Caco-2 (cell line): ENCODE results near the gene SLC5A2. TPM values are rescaled to one million over a fixed set of nuclear protein-coding genes. Genes with fewer than 3 reads are reported as not detected.
A peak's percentile ranks its signal among the peaks of the same experiment; 100 is the strongest.

Experiments used
- BruUV-seq: library from RNA; stranded (reverse); fragments of 400-500 nt; replicated peaks from 2 replicates; lab custom pipeline; 2021; lab: Mats Ljungman, UMichigan
- CTCF ChIA-PET: fragments of 300-600 bp; sonication (Branson Sonifier 250); formaldehyde crosslinking; loops from one replicate; lab custom pipeline; 2022; ENCODE audit warnings: antibody characterized with exemption; lab: Charles Lee
- POLR2A ChIA-PET: fragments of 300-600 bp; sonication (Branson Sonifier 250); formaldehyde crosslinking; loops from one replicate; lab custom pipeline; 2022; ENCODE audit warnings: antibody characterized with exemption; lab: Charles Lee
- DNase-seq, 2 experiments: peaks; one replicate each; pipeline versions ENCODE4 v3.0.0 to v3.0.0-alpha.2; 2020 to 2022
- H3K27me3 ChIP-seq: replicated peaks from 2 replicates; pipeline ENCODE4 v1.6.0; 2011; ENCODE audit warnings: low read length; ENCODE audit not compliant: control insufficient read depth, insufficient read depth
- H3K36me3 ChIP-seq: 2 replicates; pipeline ENCODE4 v1.5.1; 2011; ENCODE audit warnings: low read length; ENCODE audit not compliant: control insufficient read depth, insufficient read depth
- H3K4me1 ChIP-seq: fragments of 250-450 bp; sonication (Bioruptor Pico); 2 replicates; pipeline ENCODE4 v1.5.1; 2020; ENCODE audit warnings: mild to moderate bottlenecking
- H3K4me3 ChIP-seq: 2 replicates; pipeline ENCODE4 v1.5.1; 2011; ENCODE audit warnings: low read depth, mild to moderate bottlenecking, control low read depth, low read length
- H3K9me3 ChIP-seq: fragments of 250-450 bp; sonication (Bioruptor Pico); 2 replicates; pipeline ENCODE4 v1.5.1; 2020; ENCODE audit warnings: mild to moderate bottlenecking, moderate library complexity
- H3K27ac Mint-ChIP-seq: one replicate; pipeline ENCODE4 v1.8.0; 2022; ENCODE audit warnings: mixed read lengths; ENCODE audit not compliant: unreplicated experiment
- H3K27me3 Mint-ChIP-seq: one replicate; pipeline ENCODE4 v1.8.0; 2022; ENCODE audit warnings: mixed read lengths; ENCODE audit not compliant: insufficient read depth, unreplicated experiment
- H3K36me3 Mint-ChIP-seq: one replicate; pipeline ENCODE4 v1.8.0; 2022; ENCODE audit warnings: mild to moderate bottlenecking, mixed read lengths; ENCODE audit not compliant: insufficient read depth, unreplicated experiment
- H3K4me1 Mint-ChIP-seq: one replicate; pipeline ENCODE4 v1.8.0; 2022; ENCODE audit warnings: low read depth, mixed read lengths; ENCODE audit not compliant: unreplicated experiment
- H3K4me3 Mint-ChIP-seq: one replicate; pipeline ENCODE4 v1.8.0; 2022; ENCODE audit warnings: mild to moderate bottlenecking, moderate library complexity, mixed read lengths; ENCODE audit not compliant: unreplicated experiment
- H3K9me3 Mint-ChIP-seq: one replicate; pipeline ENCODE4 v1.8.0; 2022; ENCODE audit warnings: mixed read lengths; ENCODE audit not compliant: unreplicated experiment
- CTCF ChIP-seq, 2 experiments: fragments of 200-600 bp in 1 of 2; IDR thresholded peaks; 1 replicate in 1 of 2; 2 replicates in 1 of 2; pipeline versions ENCODE4 v1.5.1 to v1.8.0; 2011 to 2022; ENCODE audit warnings: antibody characterized with exemption in 1 of 2, control low read depth in 1 of 2, inconsistent platforms in 1 of 2, low read depth in 1 of 2, low read length in 1 of 2, mild to moderate bottlenecking in 1 of 2, moderate library complexity in 1 of 2; ENCODE audit not compliant: insufficient read depth in 1 of 2, severe bottlenecking in 1 of 2, unreplicated experiment in 1 of 2
- intact Hi-C: fragments of 100-400 bp; cut with micrococcal nuclease; formaldehyde crosslinking; loops from one replicate; pipeline ENCODE4 v1.10.0; 2022; ENCODE audit not compliant: unreplicated experiment
- total RNA-seq: library from RNA; stranded (reverse); gene quantifications from 2 replicates; pipeline ENCODE4 v1.2.3, GENCODE V29; 2022

SLC5A2 gene
- total RNA-seq, 1 experiment from 2014 or later, result 3.0 TPM

DNA sequence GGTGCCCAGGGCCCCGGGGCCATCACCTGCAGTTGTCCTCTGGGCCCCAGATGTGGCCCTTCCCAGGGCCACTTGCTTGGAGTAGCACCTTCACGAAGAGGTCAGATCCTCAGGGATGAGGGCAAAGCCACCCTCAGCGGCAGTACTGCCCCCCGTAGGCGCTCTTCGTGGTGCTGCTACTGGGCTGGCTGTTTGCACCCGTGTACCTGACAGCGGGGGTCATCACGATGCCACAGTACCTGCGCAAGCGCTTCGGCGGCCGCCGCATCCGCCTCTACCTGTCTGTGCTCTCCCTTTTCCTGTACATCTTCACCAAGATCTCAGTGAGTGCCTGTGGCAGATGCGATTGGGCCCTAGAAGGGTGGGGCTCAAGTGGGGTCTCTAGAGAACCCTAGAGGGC, 2.6 kb downstream of the SLC5A2 start:
- Mint-ChIP-seq H3K27ac (peak overlapping the region; percentile 89), H3K36me3 (peaks cover 20% of the 10 kb centered on the region), H3K27me3 (no peaks in the 10 kb centered on the region), H3K9me3 (no peaks in the 10 kb centered on the region), H3K4me1 (no peaks in the 10 kb centered on the region), H3K4me3 (peak overlapping the region; percentile 43)
- H3K9me3 ChIP-seq, result no peaks in the 10 kb centered on the region
- DNase-seq, result no peak
- no peak for TF ChIP-seq CTCF (IDR thresholded peaks at IDR 0.05; ENCODE audit: insufficient read depth in 1 of 2, low read depth in 1 of 2, low read length in 1 of 2, severe bottlenecking in 1 of 2, unreplicated experiment in 1 of 2)
- no peak overlapping the region for H3K4me3 ChIP-seq
- CTCF ChIA-PET, result no interaction called here
- intact Hi-C loops, result no loop called here
- no peaks in the 10 kb centered on the region for H3K27me3 ChIP-seq
- no TSS peak for BruUV-seq
- POLR2A ChIA-PET, result no interaction called here
- peaks cover 18% of the 10 kb centered on the region for H3K4me1 ChIP-seq
- no peaks in the 10 kb centered on the region for H3K36me3 ChIP-seq

DNA sequence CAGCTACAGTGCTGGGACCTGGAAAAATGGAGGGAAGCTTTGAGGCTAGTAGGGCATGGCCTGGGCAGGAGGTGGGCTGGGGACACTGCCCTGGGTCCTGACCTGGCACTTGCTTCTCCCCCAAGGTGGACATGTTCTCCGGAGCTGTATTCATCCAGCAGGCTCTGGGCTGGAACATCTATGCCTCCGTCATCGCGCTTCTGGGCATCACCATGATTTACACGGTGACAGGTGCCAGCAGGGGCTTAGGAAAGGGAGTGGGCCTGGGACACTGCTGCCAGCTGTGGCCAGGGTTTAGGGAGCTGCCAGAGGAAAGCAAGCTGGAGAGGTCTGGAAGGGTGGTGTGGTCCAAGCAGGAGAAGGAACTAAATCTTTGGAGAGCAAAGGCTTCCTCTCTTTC, 3.1 kb downstream of the SLC5A2 start:
- H3K4me1 ChIP-seq, result peaks cover 18% of the 10 kb centered on the region
- H3K27ac Mint-ChIP-seq, result peak overlapping the region; percentile 89
- no peak overlapping the region for H3K4me3 ChIP-seq
- POLR2A ChIA-PET, result no interaction called here
- H3K27me3 Mint-ChIP-seq, result no peaks in the 10 kb centered on the region
- BruUV-seq, result no TSS peak
- H3K4me3 Mint-ChIP-seq, result peak overlapping the region; percentile 43
- no peaks in the 10 kb centered on the region for H3K9me3 ChIP-seq
- H3K9me3 Mint-ChIP-seq, result no peaks in the 10 kb centered on the region
- CTCF ChIA-PET, result interaction anchor here (1.4 kb wide), 1 partner anchor 26 kb away, joined by 3 read pairs; the partner anchor contains the start of gene ARMC5
- intact Hi-C loops, result no loop called here
- TF ChIP-seq CTCF (IDR thresholded peaks at IDR 0.05; ENCODE audit: insufficient read depth in 1 of 2, low read depth in 1 of 2, low read length in 1 of 2, severe bottlenecking in 1 of 2, unreplicated experiment in 1 of 2), result no peak
- H3K4me1 Mint-ChIP-seq, result no peaks in the 10 kb centered on the region
- H3K36me3 Mint-ChIP-seq, result peaks cover 20% of the 10 kb centered on the region
- no peak for DNase-seq
- no peaks in the 10 kb centered on the region for H3K27me3 ChIP-seq
- H3K36me3 ChIP-seq, result no peaks in the 10 kb centered on the region

GRCh38 chr16:31487071-31487719, 4.3 kb downstream of the SLC5A2 start:
- H3K9me3 Mint-ChIP-seq, result no peaks in the 10 kb centered on the region
- no peak for TF ChIP-seq CTCF (IDR thresholded peaks at IDR 0.05; ENCODE audit: insufficient read depth in 1 of 2, low read depth in 1 of 2, low read length in 1 of 2, severe bottlenecking in 1 of 2, unreplicated experiment in 1 of 2)
- Histone ChIP-seq H3K9me3 (no peaks in the 10 kb centered on the region), H3K27me3 (no peaks in the 10 kb centered on the region), H3K4me1 (peaks cover 18% of the 10 kb centered on the region), H3K36me3 (no peaks in the 10 kb centered on the region), H3K4me3 (peak overlapping the region; percentile 78)
- H3K4me3 Mint-ChIP-seq, result peak overlapping the region; percentile 82
- BruUV-seq, result TSS peak; percentile 42
- no peak overlapping the region for H3K27ac Mint-ChIP-seq
- intact Hi-C loops, result no loop called here
- H3K27me3 Mint-ChIP-seq, result no peaks in the 10 kb centered on the region
- DNase-seq, result no peak
- CTCF ChIA-PET, result interaction anchor here (1.4 kb wide), 1 partner anchor 28 kb away, joined by 3 read pairs; the partner anchor contains the start of gene ARMC5
- H3K36me3 Mint-ChIP-seq, result peaks cover 23% of the 10 kb centered on the region
- H3K4me1 Mint-ChIP-seq, result no peaks in the 10 kb centered on the region
- POLR2A ChIA-PET, result no interaction called here
